ENCODE results near the gene GP2.

The GP2 gene

GRCh38 chr16:20336955-20337354 lies 9.6 kb upstream of the GP2 start:
- no peak for TF ChIP-seq CTCF (IDR thresholded peaks at IDR 0.05)
- no peak for TF ChIP-seq ZFX (IDR thresholded peaks at IDR 0.05; ENCODE audit: borderline replicate concordance)
- H3K27ac ChIP-seq, result no peak overlapping the region

- H3K27ac ChIP-seq, result no peak overlapping the region
- TF ChIP-seq ZFX (IDR thresholded peaks at IDR 0.05; ENCODE audit: borderline replicate concordance), result no peak
- TF ChIP-seq CTCF (IDR thresholded peaks at IDR 0.05), result no peak
These were observed 7.1 kb upstream of the GP2 start for GRCh38 chr16:20334396-20334795.

GRCh38 chr16:20333120-20333519 lies 5.8 kb upstream of the GP2 start:
- H3K27ac ChIP-seq, result no peak overlapping the region
- TF ChIP-seq ZFX (IDR thresholded peaks at IDR 0.05; ENCODE audit: borderline replicate concordance) (no peak), CTCF (IDR thresholded peaks at IDR 0.05) (no peak)

- TF ChIP-seq CTCF (IDR thresholded peaks at IDR 0.05), result no peak
- TF ChIP-seq ZFX (IDR thresholded peaks at IDR 0.05; ENCODE audit: borderline replicate concordance), result no peak
- no peak overlapping the region for H3K27ac ChIP-seq
These were observed 5.1 kb upstream of the GP2 start for GRCh38 chr16:20332411-20332810.

GRCh38 chr16:20331635-20332034 lies 4.3 kb upstream of the GP2 start:
- TF ChIP-seq CTCF (IDR thresholded peaks at IDR 0.05), result no peak
- no peak for TF ChIP-seq ZFX (IDR thresholded peaks at IDR 0.05; ENCODE audit: borderline replicate concordance)

GRCh38 chr16:20329392-20330138 lies 2.3 kb upstream of the GP2 start:
- no peak for TF ChIP-seq CTCF (IDR thresholded peaks at IDR 0.05)
- TF ChIP-seq ZFX (IDR thresholded peaks at IDR 0.05; ENCODE audit: borderline replicate concordance), result no peak
- H3K27ac ChIP-seq, result no peak overlapping the region

More at GRCh38 chr16:20331635-20332034, 4.3 kb upstream of the GP2 start:
- H3K27ac ChIP-seq, result no peak overlapping the region

GRCh38 chr16:20326321-20326720 lies 992 bp downstream of the GP2 start:
- H3K27ac ChIP-seq, result no peak overlapping the region
- TF ChIP-seq CTCF (IDR thresholded peaks at IDR 0.05), result no peak
- TF ChIP-seq ZFX (IDR thresholded peaks at IDR 0.05; ENCODE audit: borderline replicate concordance), result no peak

Data from 22Rv1 (cell line).